Pancreas (tissue), 10 donors: ENCODE results near the gene MARF1. TPM values are rescaled to one million over a fixed set of nuclear protein-coding genes. Genes with fewer than 3 reads are reported as not detected.

ENCODE experiments used
- ATAC-seq, 4 donors: fragments of 200-7000 bp; cut with Tn5 transposase; one replicate each; pipeline versions ENCODE4 v1.8.0 to v1.9.1; 2020; ENCODE audit warnings: mild to moderate bottlenecking in 4 of 4, moderate library complexity in 4 of 4
- DNase-seq, 6 donors: peaks; one replicate each; pipeline ENCODE4 v3.0.0-alpha.2; 2020
- FAIRE-seq: peaks from 2 replicates; lab custom pipeline; 2012; peaks lifted over from hg19 to GRCh38; lab: Jason Lieb, UNC
- H3K27ac ChIP-seq, 4 donors: fragments of 200-600 bp; sonication (generic); 1 replicate in 3 of 4; 2 replicates in 1 of 4; pipeline versions ENCODE4 v1.5.0 to v1.8.0; 2020
- H3K27me3 ChIP-seq, 4 donors: fragments of 200-600 bp; one replicate each; pipeline ENCODE4 v1.8.0; 2021
- H3K36me3 ChIP-seq, 3 donors: fragments of 200-600 bp; sonication (generic) in 1 of 3; one replicate each; pipeline versions ENCODE4 v1.5.0 to v1.8.0; 2020 to 2021
- H3K4me1 ChIP-seq, 3 donors: fragments of 200-600 bp; one replicate each; pipeline ENCODE4 v1.8.0; 2021
- H3K4me3 ChIP-seq, 4 donors: fragments of 200-600 bp; sonication (generic) in 2 of 4; one replicate each; pipeline versions ENCODE4 v1.5.0 to v1.8.0; 2020 to 2021
- H3K9me3 ChIP-seq, 4 donors: fragments of 200-600 bp; one replicate each; pipeline ENCODE4 v1.8.0; 2021
- WGBS, 2 donors: extraction: QIAGEN DNeasy Blood & Tissue Kit; methylation state at CpG; one replicate each; pipeline ENCODE4 v1.1.7; 2013; 5-methylcytosine and 5-hydroxymethylcytosine counted together
- intact Hi-C, 3 donors: fragments of 100-400 bp; cut with DNase I; formaldehyde crosslinking; loops; one replicate each; pipeline versions ENCODE4 v1.11.1 to v1.14.2; 2022
- polyA plus RNA-seq, 2 donors: library from polyadenylated mRNA; stranded (reverse); fragments of 200-250 nt; gene quantifications; one replicate each; pipeline ENCODE4 v1.2.3, GENCODE V29; 2013
- total RNA-seq, 6 donors: library from RNA; stranded (reverse); fragmentation: NEBNext Ultra II Directional in 4 of 6; extraction: Animal tissue kit (Norgen Biotek cat#: 25700) in 4 of 6; gene quantifications; one replicate each; pipeline versions ENCODE4 v1.2.1 to v1.2.4, GENCODE V29; 2021 to 2023
- TF ChIP-seq, protein P1 (sequence below), 4 donors: fragments of 200-600 bp; sonication (generic) in 3 of 4; IDR thresholded peaks; one replicate each; pipeline versions ENCODE4 v1.5.0 to v1.8.0; 2021; ENCODE audit warnings: antibody characterized with exemption in 4 of 4
- donor health status: healthy with polysubstance abuse.
- donor health status: DM: no; HTN: no; CAD: no; lungs with moderate emphysema.
- donor health status: DM: no; HTN: no; CAD: no.
- donor health status: control.
- donor health status: control.
- donor health status: Bipolar disorder and iron deficiency.
- donor health status: DM: yes; HTN: yes; CAD: no.
- donor health status: DM: no; HTN: no; CAD: no.
- donor health status: DM: no; HTN: no; CAD: no.
- donor health status: DM: yes; HTN: yes; CAD: no.

Gene MARF1
- total and polyA plus RNA-seq, 8 donors, result 17.3 to 65.3 (median 41.3) TPM

- DNase-seq, result no peak
- peak in 2 of 4 donors; percentile 17 to 28 for ATAC-seq
Observed at GRCh38 chr16:15605839-15606517, 37.0 kb downstream of the MARF1 start.

GRCh38 chr16:15604460-15605440 is 38.2 kb downstream of the MARF1 start:
- no peak overlapping the region for H3K4me3 ChIP-seq
- ATAC-seq (peak in 2 of 4 donors; percentile 25 to 27), DNase-seq (no peak), FAIRE-seq (no peak)
- no peaks in the 10 kb centered on the region for H3K9me3 ChIP-seq
- intact Hi-C loops, result no loop called here
- no peak overlapping the region for H3K27ac ChIP-seq
- H3K27me3 ChIP-seq, result no peaks in the 10 kb centered on the region
- H3K4me1 ChIP-seq, result no peaks in the 10 kb centered on the region
- H3K36me3 ChIP-seq, result peaks cover 5 to 62% (median 30%) of the 10 kb centered on the region in 3 donors
- TF ChIP-seq, protein P1, sequence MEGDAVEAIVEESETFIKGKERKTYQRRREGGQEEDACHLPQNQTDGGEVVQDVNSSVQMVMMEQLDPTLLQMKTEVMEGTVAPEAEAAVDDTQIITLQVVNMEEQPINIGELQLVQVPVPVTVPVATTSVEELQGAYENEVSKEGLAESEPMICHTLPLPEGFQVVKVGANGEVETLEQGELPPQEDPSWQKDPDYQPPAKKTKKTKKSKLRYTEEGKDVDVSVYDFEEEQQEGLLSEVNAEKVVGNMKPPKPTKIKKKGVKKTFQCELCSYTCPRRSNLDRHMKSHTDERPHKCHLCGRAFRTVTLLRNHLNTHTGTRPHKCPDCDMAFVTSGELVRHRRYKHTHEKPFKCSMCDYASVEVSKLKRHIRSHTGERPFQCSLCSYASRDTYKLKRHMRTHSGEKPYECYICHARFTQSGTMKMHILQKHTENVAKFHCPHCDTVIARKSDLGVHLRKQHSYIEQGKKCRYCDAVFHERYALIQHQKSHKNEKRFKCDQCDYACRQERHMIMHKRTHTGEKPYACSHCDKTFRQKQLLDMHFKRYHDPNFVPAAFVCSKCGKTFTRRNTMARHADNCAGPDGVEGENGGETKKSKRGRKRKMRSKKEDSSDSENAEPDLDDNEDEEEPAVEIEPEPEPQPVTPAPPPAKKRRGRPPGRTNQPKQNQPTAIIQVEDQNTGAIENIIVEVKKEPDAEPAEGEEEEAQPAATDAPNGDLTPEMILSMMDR (IDR thresholded peaks at IDR 0.05), result no peak
- 76% methylated on average over 14 of the region's 14 CpGs for WGBS, 2 donors

More at GRCh38 chr16:15605839-15606517, 37.0 kb downstream of the MARF1 start:
- H3K27me3 ChIP-seq, result no peaks in the 10 kb centered on the region
- TF ChIP-seq, protein P1 (IDR thresholded peaks at IDR 0.05), result no peak
- no peak overlapping the region for H3K4me3 ChIP-seq
- 89 to 92% methylated on average over 13 of the region's 13 CpGs for WGBS, 2 donors
- no peak overlapping the region for H3K27ac ChIP-seq
- intact Hi-C loops, result no loop called here
- H3K4me1 ChIP-seq, result peaks cover 0 to 3% (median 0%) of the 10 kb centered on the region in 3 donors
- peaks cover 0 to 62% (median 39%) of the 10 kb centered on the region in 3 donors for H3K36me3 ChIP-seq
- FAIRE-seq, result no peak
- H3K9me3 ChIP-seq, result no peaks in the 10 kb centered on the region

GRCh38 chr16:15602285-15603044 is 40.5 kb downstream of the MARF1 start:
- no peak for FAIRE-seq
- 94 to 96% methylated on average over 23 of the region's 23 CpGs for WGBS, 2 donors
- TF ChIP-seq, protein P1 (IDR thresholded peaks at IDR 0.05), result no peak

GRCh38 chr16:15601212-15601879 is 41.6 kb downstream of the MARF1 start:
- Histone ChIP-seq H3K36me3 (peaks cover 5 to 69% (median 41%) of the 10 kb centered on the region in 3 donors), H3K27me3 (no peaks in the 10 kb centered on the region), H3K4me1 (no peaks in the 10 kb centered on the region), H3K4me3 (no peak overlapping the region), H3K9me3 (no peaks in the 10 kb centered on the region), H3K27ac (no peak overlapping the region)
- no peak for DNase-seq
- 91 to 94% methylated on average over 9 of the region's 9 CpGs for WGBS, 2 donors
- TF ChIP-seq, protein P1 (IDR thresholded peaks at IDR 0.05), result no peak
- intact Hi-C loops, result no loop called here
- no peak for FAIRE-seq
- no peak for ATAC-seq

More at GRCh38 chr16:15602285-15603044, 40.5 kb downstream of the MARF1 start:
- intact Hi-C loops, result no loop called here
- H3K4me1 ChIP-seq, result no peaks in the 10 kb centered on the region
- DNase-seq (no peak), ATAC-seq (no peak)
- no peak overlapping the region for H3K4me3 ChIP-seq
- no peaks in the 10 kb centered on the region for H3K9me3 ChIP-seq
- no peaks in the 10 kb centered on the region for H3K27me3 ChIP-seq
- no peak overlapping the region for H3K27ac ChIP-seq
- H3K36me3 ChIP-seq, result peaks cover 5 to 65% (median 41%) of the 10 kb centered on the region in 3 donors
